Activated CD4-positive, alpha-beta memory T cell treated with anti-CD3 and anti-CD28 coated beads, Interleukin-2, amount 10 ng/mL, durations not matched to agents 7 days and 5 days (primary cell): Measurements from ENCODE around the gene SLC4A2. TPM values are rescaled to one million over a fixed set of nuclear protein-coding genes. Genes with fewer than 3 reads are reported as not detected.
A peak's percentile ranks its signal among the peaks of the same experiment; 100 is the strongest.

Experiments used
- CTCF ChIA-PET: fragments of 350-600 bp; sonication (Branson Sonifier 250); formaldehyde crosslinking; loops from one replicate; lab custom pipeline; 2021; ENCODE audit warnings: antibody characterized with exemption, inconsistent platforms; lab: Charles Lee
- POLR2A ChIA-PET: fragments of 350-600 bp; sonication (Branson Sonifier 250); formaldehyde crosslinking; loops from one replicate; lab custom pipeline; 2021; ENCODE audit warnings: antibody characterized with exemption; lab: Charles Lee
- DNase-seq: peaks from one replicate; pipeline ENCODE4 v3.0.0-alpha.2; 2020
- H3K27ac Mint-ChIP-seq: one replicate; pipeline ENCODE4 v1.8.0; 2021; ENCODE audit warnings: mild to moderate bottlenecking, mixed read lengths
- H3K27me3 Mint-ChIP-seq: one replicate; pipeline ENCODE4 v1.8.0; 2021; ENCODE audit warnings: mixed read lengths
- H3K36me3 Mint-ChIP-seq: one replicate; pipeline ENCODE4 v1.8.0; 2021; ENCODE audit warnings: low read depth, mixed read lengths
- H3K4me1 Mint-ChIP-seq: one replicate; pipeline ENCODE4 v1.8.0; 2021; ENCODE audit warnings: mixed read lengths
- H3K4me3 Mint-ChIP-seq: one replicate; pipeline ENCODE4 v1.8.0; 2021; ENCODE audit warnings: mild to moderate bottlenecking, mixed read lengths
- H3K9me3 Mint-ChIP-seq: one replicate; pipeline ENCODE4 v1.8.0; 2021; ENCODE audit warnings: mixed read lengths
- total RNA-seq, 2 experiments: library from RNA; stranded (reverse); gene quantifications; one replicate each; pipeline ENCODE4 v1.2.3, GENCODE V29; 2021

SLC4A2 gene
- total RNA-seq, 2 experiments from 2014 or later: 94.6 to 109 TPM

GRCh38 chr7:151110941-151111645 is 51.7 kb downstream of the SLC4A2 start:
- Mint-ChIP-seq H3K27ac (no peak overlapping the region), H3K36me3 (no peaks in the 10 kb centered on the region), H3K4me1 (peaks cover 8% of the 10 kb centered on the region), H3K4me3 (no peak overlapping the region), H3K9me3 (no peaks in the 10 kb centered on the region), H3K27me3 (peaks cover 11% of the 10 kb centered on the region)
- DNase-seq: peak; percentile 78
- ChIA-PET CTCF (interaction anchor here (0.6 to 4.1 kb wide), 21 partner anchors 13 to 1928 kb away, joined by 3 to 25 read pairs (median 4); partner anchors contain the start of genes ABCB8 and TMUB1), POLR2A (interaction anchor here (0.9 kb wide), 1 partner anchor 92 kb away, joined by 4 read pairs; no protein-coding TSS in a partner anchor)

GRCh38 chr7:151113344-151114150 is 54.2 kb downstream of the SLC4A2 start:
- no peak for DNase-seq
- no peaks in the 10 kb centered on the region for H3K9me3 Mint-ChIP-seq
- H3K27ac Mint-ChIP-seq: no peak overlapping the region
- H3K4me3 Mint-ChIP-seq: peak overlapping the region; percentile 27
- POLR2A ChIA-PET: interaction anchor here (1.5 kb wide), 1 partner anchor 39 kb away, joined by 3 read pairs; no protein-coding TSS in a partner anchor
- H3K36me3 Mint-ChIP-seq: peaks cover under 1% of the 10 kb centered on the region
- H3K4me1 Mint-ChIP-seq: peaks cover 16% of the 10 kb centered on the region
- CTCF ChIA-PET: interaction anchor here (0.5 to 3.2 kb wide), 5 partner anchors 10 to 330 kb away, joined by 3 to 14 read pairs (median 5); no protein-coding TSS in a partner anchor
- H3K27me3 Mint-ChIP-seq: peaks cover 11% of the 10 kb centered on the region

GRCh38 chr7:151114151-151115090 is 55.0 kb downstream of the SLC4A2 start:
- H3K9me3 Mint-ChIP-seq: no peaks in the 10 kb centered on the region
- H3K36me3 Mint-ChIP-seq: peaks cover 4% of the 10 kb centered on the region
- no peak overlapping the region for H3K27ac Mint-ChIP-seq
- CTCF ChIA-PET: interaction anchor here (0.8 to 2.0 kb wide), 4 partner anchors 10 to 151 kb away, joined by 3 to 7 read pairs (median 4); no protein-coding TSS in a partner anchor
- H3K4me3 Mint-ChIP-seq: peak overlapping the region; percentile 27
- peaks cover 20% of the 10 kb centered on the region for H3K4me1 Mint-ChIP-seq
- no peak for DNase-seq
- POLR2A ChIA-PET: interaction anchor here (1.5 kb wide), 1 partner anchor 40 kb away, joined by 3 read pairs; no protein-coding TSS in a partner anchor
- H3K27me3 Mint-ChIP-seq: peaks cover 11% of the 10 kb centered on the region

- peaks cover 6% of the 10 kb centered on the region for H3K36me3 Mint-ChIP-seq
- no peaks in the 10 kb centered on the region for H3K9me3 Mint-ChIP-seq
- H3K27ac Mint-ChIP-seq: no peak overlapping the region
- CTCF ChIA-PET: interaction anchor here (0.6 to 1.5 kb wide), 7 partner anchors 9 to 780 kb away, joined by 3 to 6 read pairs (median 3); partner anchors contain the start of gene ABCB8
- peak overlapping the region; percentile 59 for H3K4me3 Mint-ChIP-seq
- peaks cover 11% of the 10 kb centered on the region for H3K27me3 Mint-ChIP-seq
- peaks cover 20% of the 10 kb centered on the region for H3K4me1 Mint-ChIP-seq
- peak; percentile 28 for DNase-seq
- POLR2A ChIA-PET: interaction anchor here (0.7 to 1.6 kb wide), 2 partner anchors 12 to 85 kb away, joined by 3 to 4 read pairs; no protein-coding TSS in a partner anchor
Measured at GRCh38 chr7:151115121-151115835, 55.9 kb downstream of the SLC4A2 start.

- peak overlapping the region; percentile 26 for H3K27ac Mint-ChIP-seq
- no peaks in the 10 kb centered on the region for H3K9me3 Mint-ChIP-seq
- H3K36me3 Mint-ChIP-seq: peaks cover 9% of the 10 kb centered on the region
- POLR2A ChIA-PET: interaction anchor here (0.7 to 1.6 kb wide), 2 partner anchors 12 to 85 kb away, joined by 3 to 4 read pairs; no protein-coding TSS in a partner anchor
- H3K4me3 Mint-ChIP-seq: peak overlapping the region; percentile 59
- DNase-seq: no peak
- H3K4me1 Mint-ChIP-seq: peaks cover 20% of the 10 kb centered on the region
- CTCF ChIA-PET: interaction anchor here (0.6 to 1.5 kb wide), 6 partner anchors 8 to 781 kb away, joined by 3 to 6 read pairs (median 4); partner anchors contain the start of gene ABCB8
- peaks cover 11% of the 10 kb centered on the region for H3K27me3 Mint-ChIP-seq
Measured at GRCh38 chr7:151115836-151116418, 56.5 kb downstream of the SLC4A2 start.

GRCh38 chr7:151116603-151117440 is 57.4 kb downstream of the SLC4A2 start:
- H3K36me3 Mint-ChIP-seq: peaks cover 9% of the 10 kb centered on the region
- ChIA-PET POLR2A (interaction anchor here (0.8 to 1.6 kb wide), 3 partner anchors 12 to 89 kb away, joined by 3 to 4 read pairs (median 3); no protein-coding TSS in a partner anchor), CTCF (interaction anchor here (1.2 to 1.5 kb wide), 2 partner anchors 88 to 98 kb away, joined by 4 to 6 read pairs; partner anchors contain the start of gene ABCB8)
- H3K4me3 Mint-ChIP-seq: peak overlapping the region; percentile 71
- H3K9me3 Mint-ChIP-seq: no peaks in the 10 kb centered on the region
- H3K27ac Mint-ChIP-seq: peak overlapping the region; percentile 77
- peaks cover 11% of the 10 kb centered on the region for H3K27me3 Mint-ChIP-seq
- no peak for DNase-seq
- H3K4me1 Mint-ChIP-seq: peaks cover 18% of the 10 kb centered on the region

GRCh38 chr7:151117565-151117964 is 58.2 kb downstream of the SLC4A2 start:
- peak; percentile 62 for DNase-seq
- CTCF ChIA-PET: interaction anchor here (1.0 to 1.2 kb wide), 2 partner anchors 14 to 99 kb away, joined by 3 to 4 read pairs; no protein-coding TSS in a partner anchor

GRCh38 chr7:151118108-151119054 is 59.0 kb downstream of the SLC4A2 start:
- Mint-ChIP-seq H3K36me3 (peaks cover 10% of the 10 kb centered on the region), H3K4me1 (peaks cover 18% of the 10 kb centered on the region), H3K27me3 (peaks cover 6% of the 10 kb centered on the region), H3K4me3 (no peak overlapping the region), H3K9me3 (no peaks in the 10 kb centered on the region), H3K27ac (peak overlapping the region; percentile 77)
- POLR2A ChIA-PET: interaction anchor here (1.0 to 1.1 kb wide), 2 partner anchors 11 to 116 kb away, joined by 3 read pairs; no protein-coding TSS in a partner anchor
- DNase-seq: no peak
- CTCF ChIA-PET: interaction anchor here (1.0 kb wide), 1 partner anchor 15 kb away, joined by 3 read pairs; no protein-coding TSS in a partner anchor

More at GRCh38 chr7:151117565-151117964, 58.2 kb downstream of the SLC4A2 start:
- Mint-ChIP-seq H3K9me3 (no peaks in the 10 kb centered on the region), H3K27ac (peak overlapping the region; percentile 77), H3K27me3 (peaks cover 11% of the 10 kb centered on the region), H3K4me3 (peak overlapping the region; percentile 71), H3K36me3 (peaks cover 9% of the 10 kb centered on the region), H3K4me1 (peaks cover 18% of the 10 kb centered on the region)
- POLR2A ChIA-PET: interaction anchor here (0.8 to 1.1 kb wide), 3 partner anchors 12 to 116 kb away, joined by 3 read pairs; no protein-coding TSS in a partner anchor

GRCh38 chr7:151119055-151119415 is 59.6 kb downstream of the SLC4A2 start:
- Mint-ChIP-seq H3K27ac (no peak overlapping the region), H3K9me3 (no peaks in the 10 kb centered on the region), H3K4me1 (peaks cover 19% of the 10 kb centered on the region), H3K4me3 (no peak overlapping the region), H3K36me3 (peaks cover 11% of the 10 kb centered on the region), H3K27me3 (peaks cover 3% of the 10 kb centered on the region)
- no peak for DNase-seq
- CTCF ChIA-PET: no interaction called here
- POLR2A ChIA-PET: interaction anchor here (1.3 kb wide), 1 partner anchor 14 kb away, joined by 4 read pairs; no protein-coding TSS in a partner anchor
